ENCODE data around the gene DIP2B.
"Not testable (repeated sequence)": the region's sequence is repeated elsewhere in the genome, so short reads cannot be mapped to it uniquely, and the experiment has no call there.

Gene DIP2B, protein sequence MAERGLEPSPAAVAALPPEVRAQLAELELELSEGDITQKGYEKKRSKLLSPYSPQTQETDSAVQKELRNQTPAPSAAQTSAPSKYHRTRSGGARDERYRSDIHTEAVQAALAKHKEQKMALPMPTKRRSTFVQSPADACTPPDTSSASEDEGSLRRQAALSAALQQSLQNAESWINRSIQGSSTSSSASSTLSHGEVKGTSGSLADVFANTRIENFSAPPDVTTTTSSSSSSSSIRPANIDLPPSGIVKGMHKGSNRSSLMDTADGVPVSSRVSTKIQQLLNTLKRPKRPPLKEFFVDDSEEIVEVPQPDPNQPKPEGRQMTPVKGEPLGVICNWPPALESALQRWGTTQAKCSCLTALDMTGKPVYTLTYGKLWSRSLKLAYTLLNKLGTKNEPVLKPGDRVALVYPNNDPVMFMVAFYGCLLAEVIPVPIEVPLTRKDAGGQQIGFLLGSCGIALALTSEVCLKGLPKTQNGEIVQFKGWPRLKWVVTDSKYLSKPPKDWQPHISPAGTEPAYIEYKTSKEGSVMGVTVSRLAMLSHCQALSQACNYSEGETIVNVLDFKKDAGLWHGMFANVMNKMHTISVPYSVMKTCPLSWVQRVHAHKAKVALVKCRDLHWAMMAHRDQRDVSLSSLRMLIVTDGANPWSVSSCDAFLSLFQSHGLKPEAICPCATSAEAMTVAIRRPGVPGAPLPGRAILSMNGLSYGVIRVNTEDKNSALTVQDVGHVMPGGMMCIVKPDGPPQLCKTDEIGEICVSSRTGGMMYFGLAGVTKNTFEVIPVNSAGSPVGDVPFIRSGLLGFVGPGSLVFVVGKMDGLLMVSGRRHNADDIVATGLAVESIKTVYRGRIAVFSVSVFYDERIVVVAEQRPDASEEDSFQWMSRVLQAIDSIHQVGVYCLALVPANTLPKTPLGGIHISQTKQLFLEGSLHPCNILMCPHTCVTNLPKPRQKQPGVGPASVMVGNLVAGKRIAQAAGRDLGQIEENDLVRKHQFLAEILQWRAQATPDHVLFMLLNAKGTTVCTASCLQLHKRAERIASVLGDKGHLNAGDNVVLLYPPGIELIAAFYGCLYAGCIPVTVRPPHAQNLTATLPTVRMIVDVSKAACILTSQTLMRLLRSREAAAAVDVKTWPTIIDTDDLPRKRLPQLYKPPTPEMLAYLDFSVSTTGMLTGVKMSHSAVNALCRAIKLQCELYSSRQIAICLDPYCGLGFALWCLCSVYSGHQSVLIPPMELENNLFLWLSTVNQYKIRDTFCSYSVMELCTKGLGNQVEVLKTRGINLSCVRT (N-terminal part only)

DNA sequence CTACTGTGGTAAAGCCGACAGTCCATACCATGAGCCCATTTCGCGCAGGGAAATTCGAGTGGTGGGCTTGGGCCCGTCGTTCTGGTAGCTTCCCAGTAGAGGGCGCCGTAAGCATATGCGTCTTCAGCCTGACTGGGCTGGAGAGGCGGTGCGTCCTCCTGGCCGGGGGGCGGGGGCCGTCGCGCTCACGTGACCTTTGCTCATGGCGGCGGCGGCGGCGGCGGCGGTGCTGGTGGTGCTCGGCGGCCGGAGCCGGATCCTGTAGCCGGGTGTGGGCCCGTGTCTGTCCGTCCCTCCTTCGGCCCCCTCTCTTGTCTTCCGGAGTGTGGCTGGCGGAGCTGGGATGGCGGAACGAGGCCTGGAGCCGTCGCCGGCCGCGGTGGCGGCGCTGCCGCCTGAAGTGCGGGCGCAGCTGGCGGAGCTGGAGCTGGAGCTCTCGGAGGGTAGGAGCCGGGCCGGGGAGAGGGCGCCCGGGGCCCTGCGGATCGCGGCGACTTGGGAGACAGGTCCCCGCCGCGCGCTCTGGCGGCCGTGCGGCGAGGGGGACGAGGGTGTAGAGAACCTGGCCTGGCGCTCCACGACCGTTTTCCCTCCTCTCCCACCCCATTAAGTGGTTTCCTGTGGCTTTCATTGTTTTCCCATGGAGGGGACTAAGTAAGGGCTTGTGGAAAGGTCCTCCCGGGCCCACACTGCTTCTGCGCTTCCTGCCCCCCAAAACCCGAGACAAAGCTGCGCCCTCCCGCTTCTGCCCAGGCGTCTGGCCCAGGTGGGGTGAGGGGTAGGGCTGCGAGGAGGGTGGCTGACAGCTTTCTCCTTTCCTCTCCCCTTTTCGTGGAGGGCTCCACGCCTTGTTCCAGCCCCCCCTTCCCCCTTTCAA lies at the start of gene DIP2B:
DIP2B (plus strand) TSS at position 188 of the 877 bp plus-strand sequence; CDS start at position 344, 156 bp downstream.
- DNase-seq (ENCODE audit: low read depth): peak; percentile 93

DNA sequence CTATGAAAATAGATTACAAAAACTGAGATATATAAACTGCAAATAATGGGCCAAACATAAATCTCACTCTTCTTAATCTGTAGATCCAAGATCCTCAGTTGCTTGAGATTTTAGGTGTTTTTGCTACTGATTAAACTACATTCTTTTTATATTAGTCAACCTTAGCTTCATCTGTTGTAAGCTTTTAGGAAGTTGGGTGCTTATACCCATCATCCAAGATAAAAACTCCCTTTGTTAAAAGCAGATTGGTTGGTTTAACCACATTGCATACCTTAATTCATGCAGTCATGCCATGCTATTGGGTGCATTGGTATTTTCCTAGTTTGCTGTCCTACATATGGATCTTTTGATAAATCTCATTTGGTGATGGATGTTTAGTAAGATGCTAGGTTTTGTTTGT lies 46.2 kb upstream of the DIP2B start:
- DNase-seq (ENCODE audit: low read depth): peak; percentile 43

DNA sequence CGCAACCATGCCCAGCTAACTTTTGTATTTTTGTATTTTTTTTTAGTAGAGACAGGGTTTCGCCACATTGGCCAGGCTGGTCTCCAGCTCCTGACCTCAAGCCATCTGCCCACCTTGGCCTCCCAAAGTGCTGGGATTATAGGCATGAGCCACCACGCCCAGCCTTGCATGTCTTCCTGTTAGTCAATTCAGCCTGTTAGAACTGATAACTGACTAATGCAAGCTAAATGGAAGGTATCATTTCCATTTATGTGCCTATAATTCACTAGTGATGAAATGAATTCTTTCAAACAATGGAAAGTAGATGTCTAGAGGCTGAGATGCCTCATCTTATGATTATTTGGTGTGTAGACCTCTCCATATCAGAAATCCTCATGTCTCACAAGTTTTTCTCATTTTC lies 37.3 kb upstream of the DIP2B start:
- no peak for DNase-seq (ENCODE audit: low read depth)

DNA sequence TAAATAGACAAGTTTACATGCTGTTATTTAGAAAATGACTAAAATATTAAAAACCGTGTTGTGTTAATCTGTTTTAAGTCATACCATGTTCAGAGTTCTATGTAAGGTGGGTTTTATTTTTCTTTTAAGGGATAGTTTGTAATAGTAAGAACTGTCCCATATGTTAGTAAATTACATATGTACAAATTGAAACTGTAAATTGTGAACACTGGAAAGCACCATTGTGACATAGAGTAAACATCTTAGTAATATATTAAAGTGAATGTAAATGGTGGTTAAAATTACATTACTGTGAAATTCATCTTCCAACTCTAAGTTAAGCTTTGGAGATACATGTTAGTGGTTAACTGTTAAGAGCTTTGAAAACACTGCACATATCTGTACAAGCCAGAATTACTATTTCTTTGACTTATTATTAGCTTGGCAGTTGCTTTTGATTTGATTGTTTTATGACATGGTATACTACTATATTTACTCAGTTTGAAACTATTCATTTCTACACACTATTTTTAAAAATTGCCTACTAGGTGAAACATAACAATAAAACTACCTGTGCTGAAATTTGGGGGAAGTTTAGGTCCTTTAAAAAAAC lies 27.4 kb upstream of the DIP2B start:
- no peak for DNase-seq (ENCODE audit: low read depth)

DNA sequence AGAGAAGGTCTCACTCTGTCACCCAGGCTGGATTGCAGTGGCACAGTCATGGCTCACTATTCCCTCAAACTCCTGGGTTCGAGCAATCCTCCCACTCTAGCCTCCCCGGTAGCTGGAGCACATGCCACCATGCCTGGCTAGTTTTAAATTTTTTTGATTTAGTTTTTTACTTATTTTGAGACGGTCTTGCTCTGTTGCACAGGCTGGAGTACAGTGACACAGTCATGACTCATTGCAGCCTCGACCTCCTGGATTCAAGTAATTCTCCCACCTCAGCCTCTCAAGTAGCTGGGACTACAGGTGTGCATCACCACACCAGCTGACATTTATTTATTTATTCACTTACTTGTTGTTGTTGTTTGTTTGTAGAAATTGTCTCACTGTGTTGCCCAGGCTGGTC lies 22.2 kb upstream of the DIP2B start:
- DNase-seq (ENCODE audit: low read depth): peak; percentile 40

DNA sequence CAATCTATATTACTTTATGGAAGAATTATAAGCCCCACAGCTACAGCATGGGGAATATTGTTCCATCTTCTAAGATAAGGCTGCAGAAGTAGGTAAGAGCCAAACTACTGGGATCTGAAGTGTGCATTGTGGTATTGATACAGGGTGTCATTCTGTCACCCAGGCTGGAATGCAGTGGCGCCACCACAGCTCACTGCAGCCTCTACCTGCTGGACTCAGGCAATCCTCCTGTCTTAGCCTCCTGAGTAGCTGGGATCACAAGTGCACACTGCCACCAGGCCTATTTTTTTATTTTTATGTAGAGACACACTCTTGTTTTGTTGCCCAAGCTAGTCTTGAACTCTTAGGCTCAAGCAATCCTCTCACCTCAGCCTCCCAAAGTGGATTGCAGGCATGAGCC lies 21.3 kb upstream of the DIP2B start:
- no peak for DNase-seq (ENCODE audit: low read depth)

DNA sequence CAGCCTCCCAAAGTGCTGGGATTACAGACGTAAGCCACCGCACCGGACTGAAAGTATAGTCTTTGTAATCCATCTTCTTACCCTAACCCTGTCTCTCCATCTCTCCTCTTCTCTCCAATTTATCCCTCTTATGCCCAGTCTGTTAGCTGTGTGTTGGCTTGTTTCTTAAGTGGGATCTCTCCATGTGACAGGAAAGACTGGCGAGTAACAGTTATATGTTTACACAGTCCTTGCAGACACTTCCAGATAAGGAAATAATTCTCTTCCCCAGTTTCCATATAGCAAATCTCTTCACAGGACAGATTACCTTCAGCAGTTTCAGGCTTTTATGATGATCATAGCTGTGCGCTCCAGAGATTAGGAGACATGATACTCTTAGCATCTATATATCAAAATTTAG lies 16.0 kb upstream of the DIP2B start:
- no peak for DNase-seq (ENCODE audit: low read depth)

DNA sequence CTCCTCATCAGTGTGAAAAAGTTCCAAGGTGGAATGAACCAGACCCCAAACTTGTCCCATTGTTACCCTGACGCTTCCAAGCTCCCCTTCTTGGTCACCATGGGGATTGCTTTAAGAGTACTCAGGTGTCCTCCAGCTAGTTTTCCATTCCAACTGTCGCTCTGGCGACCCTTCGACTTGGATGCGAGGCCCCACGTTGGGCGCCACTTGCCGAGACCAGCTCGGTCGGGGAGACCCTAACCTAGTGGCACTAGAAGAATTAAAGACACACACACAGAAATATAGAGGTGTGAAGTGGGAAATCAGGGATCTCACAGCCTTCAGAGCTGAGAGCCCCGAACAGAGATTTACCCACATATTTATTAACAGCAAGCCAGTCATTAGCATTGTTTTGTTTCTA lies 6.7 kb upstream of the DIP2B start:
- DNase-seq (ENCODE audit: low read depth): not testable (repeated sequence)

DNA sequence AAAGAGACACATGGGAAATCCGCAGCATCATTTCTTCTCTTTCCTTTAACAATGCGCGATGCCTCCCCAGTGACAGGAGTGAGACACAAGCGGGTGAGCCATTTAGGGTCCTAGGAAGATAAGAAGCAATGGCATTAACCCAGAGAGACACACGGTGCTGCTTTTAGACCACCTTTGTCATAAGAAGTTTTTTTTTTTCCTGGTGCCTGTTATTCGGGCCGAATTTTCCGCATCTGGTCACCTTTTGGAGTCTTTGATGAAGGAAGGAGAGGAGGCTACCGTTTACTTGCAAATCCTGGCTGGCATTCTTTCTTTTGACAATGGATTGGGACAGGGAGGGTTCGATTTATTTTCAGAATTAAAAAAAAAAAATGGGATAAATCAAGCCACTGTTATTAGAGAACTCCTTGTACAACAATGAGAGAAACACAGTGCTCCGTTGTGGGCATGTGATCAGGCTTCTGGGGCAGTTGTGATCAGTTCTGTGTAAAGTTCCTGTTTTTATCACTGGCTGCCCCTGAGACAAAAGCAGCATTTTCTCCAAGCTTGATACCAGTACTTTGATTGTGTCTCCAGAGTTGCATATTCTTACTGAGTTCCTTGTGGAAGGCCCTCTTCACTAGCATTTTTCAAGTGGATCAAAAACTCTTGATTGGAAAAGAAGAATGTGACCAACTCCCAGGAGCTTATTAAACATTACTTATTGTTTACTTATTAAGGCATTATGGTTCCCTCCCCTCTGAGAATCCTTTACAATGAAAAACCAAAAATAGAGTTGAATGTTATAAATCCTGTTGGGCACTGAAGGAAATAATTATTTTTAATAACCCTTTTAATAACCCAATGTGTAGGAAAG lies 1.1 kb downstream of the DIP2B start:
- peak; percentile 62 for DNase-seq (ENCODE audit: low read depth)

DNA sequence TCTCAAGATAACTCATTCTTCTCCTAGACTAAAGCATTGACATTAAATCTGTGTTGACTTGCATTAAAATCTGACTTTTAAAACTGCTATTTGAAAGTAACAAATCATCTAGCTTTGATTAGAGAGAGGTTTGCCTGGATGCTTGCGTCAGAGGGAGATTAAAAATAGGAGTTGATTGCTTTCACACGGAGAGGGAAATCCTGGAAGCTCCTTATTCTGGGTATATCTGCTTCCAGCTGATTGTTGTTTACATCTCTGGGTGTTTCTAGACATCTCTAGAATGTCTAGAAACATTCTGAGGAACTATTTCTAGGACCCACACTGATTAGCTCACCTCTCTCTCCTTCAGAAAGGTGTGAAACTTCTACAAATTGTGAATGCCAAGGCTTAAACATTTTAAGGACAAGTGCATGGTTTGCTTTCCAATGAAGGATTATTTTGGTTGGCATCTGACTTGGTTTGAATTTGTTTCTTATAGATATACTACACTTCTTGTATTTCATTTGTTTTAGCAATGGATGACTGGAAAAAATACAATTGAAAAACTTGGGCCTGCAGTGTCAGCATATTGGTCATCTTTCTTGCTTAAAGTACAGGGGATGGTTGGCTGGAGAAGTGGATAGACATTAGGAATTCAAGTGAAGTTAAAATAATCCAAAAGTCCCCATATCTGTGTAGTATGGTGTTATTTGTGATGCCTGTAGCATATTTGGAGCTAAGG lies 2.1 kb downstream of the DIP2B start:
- DNase-seq (ENCODE audit: low read depth): no peak

DNA sequence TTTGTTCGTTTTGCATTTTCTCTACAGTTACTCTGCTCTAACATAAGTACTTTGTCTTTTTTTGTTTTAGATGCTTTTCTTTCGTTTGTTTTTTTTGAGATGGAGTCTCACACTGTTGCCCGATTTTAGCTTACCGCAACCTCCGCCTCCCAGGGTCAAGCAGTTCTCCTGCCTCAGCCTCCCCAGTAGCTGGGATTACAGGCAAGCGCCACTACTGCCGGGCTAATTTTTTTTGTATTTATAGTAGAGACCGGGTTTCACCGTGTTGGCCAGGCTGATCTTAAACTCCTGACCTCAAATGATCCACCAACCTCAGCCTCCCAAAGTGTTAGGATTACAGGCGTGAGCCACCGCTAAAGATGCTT lies 2.7 kb downstream of the DIP2B start:
- no peak for DNase-seq (ENCODE audit: low read depth)

DNA sequence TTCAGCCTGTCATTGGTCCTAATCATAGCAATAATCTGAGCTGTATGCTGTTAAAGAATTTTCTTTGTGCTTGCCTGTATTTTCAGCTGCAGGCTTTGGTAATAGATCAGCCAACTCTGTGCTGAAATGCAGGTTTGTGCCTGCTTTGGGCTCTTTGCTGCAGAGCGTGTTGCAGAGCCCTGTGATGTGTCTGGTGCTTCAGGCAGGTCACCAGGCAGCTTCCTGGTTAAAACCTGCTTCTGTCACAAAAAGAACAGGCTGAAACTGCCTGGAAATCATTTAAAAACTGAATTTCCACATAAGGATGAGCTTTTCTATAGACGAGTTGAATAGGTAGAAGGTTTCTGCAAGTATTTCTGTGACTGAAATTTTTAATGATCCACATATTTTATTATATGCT lies 3.1 kb downstream of the DIP2B start:
- no peak for DNase-seq (ENCODE audit: low read depth)

DNA sequence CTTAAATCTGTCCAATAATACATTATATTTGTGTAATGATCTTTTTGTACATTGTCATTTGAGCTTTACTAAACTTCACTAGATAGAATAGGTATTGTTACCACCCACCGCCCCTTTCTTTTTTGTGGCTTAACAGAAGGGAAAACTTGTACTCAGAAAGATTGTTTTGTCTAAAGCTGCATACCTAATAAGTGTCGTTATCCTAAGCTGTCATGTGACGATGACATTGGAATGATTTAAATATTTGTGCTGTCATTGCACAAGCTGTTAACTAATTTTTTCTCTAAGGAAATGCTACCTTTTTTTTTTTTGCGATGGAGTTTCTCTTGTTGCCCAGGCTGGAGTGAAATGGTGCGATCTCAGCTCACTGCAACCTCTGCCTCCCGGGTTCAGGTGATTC lies 3.6 kb downstream of the DIP2B start:
- DNase-seq (ENCODE audit: low read depth): no peak

DNA sequence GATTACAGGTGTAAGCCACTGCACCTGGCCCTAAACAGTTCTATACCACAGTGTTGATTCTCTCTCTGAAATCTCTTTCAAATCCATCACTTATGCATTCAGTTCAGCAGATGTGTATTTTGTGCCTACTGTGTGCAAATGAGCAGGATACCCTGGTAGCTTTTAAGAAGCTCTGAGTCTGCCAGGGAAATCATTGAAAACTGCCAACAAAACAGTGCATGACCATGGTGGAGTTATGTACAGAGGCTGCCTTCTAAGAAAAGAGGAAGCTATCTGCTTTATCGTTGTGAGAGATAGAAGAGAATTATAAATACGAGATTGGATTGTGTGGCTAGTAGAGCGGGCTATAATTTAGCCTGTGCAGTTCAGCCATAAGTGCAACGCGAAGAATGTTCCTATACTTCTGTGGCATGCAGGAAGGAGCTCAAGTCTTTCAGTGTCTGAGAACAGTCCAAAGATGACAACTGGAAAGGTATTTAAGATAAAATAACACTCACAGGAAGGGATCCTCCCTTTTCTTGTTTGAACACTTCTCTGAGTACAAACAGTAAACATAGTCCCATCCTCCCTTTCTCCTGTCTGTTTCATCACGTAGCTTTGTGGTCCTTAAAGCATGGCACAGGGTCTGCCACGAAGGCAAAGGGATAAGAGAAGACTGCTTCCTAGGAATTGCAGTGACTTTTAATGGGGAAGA lies 4.3 kb downstream of the DIP2B start:
- no peak for DNase-seq (ENCODE audit: low read depth)

DNA sequence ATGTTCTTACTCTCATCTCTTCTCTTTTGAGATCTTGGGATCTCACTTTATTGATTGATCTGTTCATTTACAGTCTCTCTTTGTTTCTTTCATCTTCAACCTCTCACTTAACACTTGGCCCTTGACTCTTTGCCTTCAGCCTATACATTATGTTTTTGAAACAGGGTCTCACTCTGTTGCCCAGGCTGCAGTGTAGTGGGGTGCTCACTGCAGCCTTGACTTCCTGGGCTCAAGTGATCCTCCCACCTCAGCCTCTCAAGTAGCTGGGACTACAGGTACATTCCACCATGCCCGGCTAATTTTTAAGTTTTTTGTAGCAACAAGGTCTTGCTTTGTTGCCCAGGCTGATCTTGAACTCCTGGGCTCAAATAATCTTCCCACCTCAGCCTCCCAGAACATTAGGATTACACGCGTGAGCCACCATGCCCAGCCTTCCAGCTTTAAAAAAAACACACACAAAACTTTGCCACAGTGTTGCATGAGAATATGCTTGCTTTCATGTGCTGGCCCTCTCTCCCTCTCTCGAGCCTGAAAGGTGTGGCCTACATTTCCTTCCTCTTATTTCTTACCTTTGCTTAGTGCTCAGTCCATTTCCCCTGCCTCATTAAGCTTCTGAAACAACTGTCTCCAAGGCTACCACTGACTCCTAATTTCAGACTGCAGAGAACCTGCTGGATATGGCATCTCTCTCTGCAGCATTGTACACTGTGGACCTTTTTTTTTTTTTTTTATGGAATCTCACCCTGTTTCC lies 9.9 kb downstream of the DIP2B start:
- no peak for DNase-seq (ENCODE audit: low read depth)

DNA sequence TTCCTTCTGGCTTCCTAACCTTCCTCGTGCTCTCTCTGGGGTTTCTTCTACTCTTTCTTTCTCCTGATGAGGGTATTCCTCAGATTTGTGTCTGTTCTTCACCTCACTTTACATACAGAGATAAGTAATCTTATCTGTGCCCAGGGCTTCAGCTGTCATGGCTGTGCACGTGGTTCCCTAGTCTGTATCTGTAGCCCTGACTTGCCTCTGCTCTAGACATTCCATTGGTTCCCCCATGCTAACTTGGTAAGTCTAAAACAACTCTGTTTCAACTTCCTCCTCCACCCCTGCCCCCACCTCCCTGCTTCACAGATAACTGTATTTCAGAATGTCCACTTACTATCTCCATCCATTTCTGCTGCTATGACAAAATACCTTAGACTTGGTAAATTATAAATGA lies 10.8 kb downstream of the DIP2B start:
- no peak for DNase-seq (ENCODE audit: low read depth)

DNA sequence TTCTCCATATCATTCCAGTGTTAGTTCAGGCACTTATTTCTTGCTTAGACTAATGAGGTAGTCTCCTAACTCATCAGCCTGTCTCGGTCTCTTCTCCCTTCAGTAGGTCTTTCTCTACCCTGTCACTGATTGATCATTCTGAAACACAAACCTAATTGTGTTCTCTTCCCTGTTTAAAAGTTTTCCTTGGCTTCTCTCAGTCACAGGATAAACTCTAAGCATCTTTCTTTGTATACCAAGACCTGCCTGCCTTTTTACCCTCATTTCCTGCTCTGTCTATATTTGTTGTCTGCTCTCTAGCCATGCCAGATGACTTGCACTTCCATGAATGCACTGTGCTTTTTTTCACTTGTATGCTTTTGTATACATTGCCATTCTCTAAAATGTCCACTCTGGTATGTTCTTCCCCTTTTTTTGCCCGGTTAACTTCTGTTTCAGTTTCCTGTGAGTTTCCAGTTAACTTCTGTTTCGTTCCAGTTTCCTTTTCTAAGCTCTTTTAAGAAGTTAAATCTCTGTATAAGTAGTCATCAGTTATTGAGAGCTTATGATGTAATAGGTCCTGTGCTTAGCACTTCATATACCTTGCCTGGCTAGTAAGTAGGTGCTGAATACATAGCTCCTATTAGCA lies 12.8 kb downstream of the DIP2B start:
- peak; percentile 64 for DNase-seq (ENCODE audit: low read depth)

DNA sequence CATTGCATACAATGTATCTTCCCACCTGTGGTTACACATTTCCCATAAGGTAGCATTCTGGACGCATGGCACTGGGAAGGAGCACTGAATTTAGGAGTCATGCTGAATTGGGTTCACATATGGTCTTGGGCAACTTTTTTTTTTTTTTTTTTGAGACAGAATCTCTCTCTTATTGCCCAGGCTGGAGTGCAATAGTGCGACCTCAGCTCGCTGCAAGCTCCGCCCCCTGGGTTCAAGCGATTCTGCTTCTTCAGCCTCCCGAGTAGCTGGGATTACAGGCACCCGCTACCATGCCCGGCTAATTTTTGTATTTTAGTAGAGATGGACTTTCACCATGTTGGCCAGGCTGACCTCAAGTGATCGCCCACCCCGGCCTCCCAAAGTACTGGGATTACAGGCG lies 13.3 kb downstream of the DIP2B start:
- no peak for DNase-seq (ENCODE audit: low read depth)

Measured in ELR (cell line).